Activated CD4-positive, alpha-beta T cell treated with anti-CD3 and anti-CD28 coated beads for 36 hours (primary cell): ENCODE data around the gene CES5A. TPM values are rescaled to one million over a fixed set of nuclear protein-coding genes. Genes with fewer than 3 reads are reported as not detected.
"Not testable (repeated sequence)": the region's sequence is repeated elsewhere in the genome, so short reads cannot be mapped to it uniquely, and the experiment has no call there.

Source experiments
- ATAC-seq: fragments of 200-7000 bp; cut with Tn5 transposase; one replicate; pipeline ENCODE4 v1.10.0; 2021; ENCODE audit warnings: mild to moderate bottlenecking, moderate library complexity
- CTCF ChIA-PET: fragments of 350-600 bp; sonication (Branson Sonifier 250); formaldehyde crosslinking; loops from one replicate; lab custom pipeline; 2021; ENCODE audit warnings: antibody characterized with exemption; lab: Charles Lee
- POLR2A ChIA-PET: fragments of 350-600 bp; sonication (Branson Sonifier 250); formaldehyde crosslinking; loops from one replicate; lab custom pipeline; 2021; ENCODE audit warnings: antibody characterized with exemption, inconsistent platforms; lab: Charles Lee
- DNase-seq: peaks from one replicate; pipeline ENCODE4 v3.0.0-alpha.2; 2020
- H3K27ac Mint-ChIP-seq: one replicate; pipeline ENCODE4 v1.8.0; 2021; ENCODE audit warnings: mixed read lengths
- H3K27me3 Mint-ChIP-seq: one replicate; pipeline ENCODE4 v1.8.0; 2021; ENCODE audit warnings: mixed read lengths
- H3K36me3 Mint-ChIP-seq: one replicate; pipeline ENCODE4 v1.8.0; 2021; ENCODE audit warnings: low read depth, mixed read lengths
- H3K4me1 Mint-ChIP-seq: one replicate; pipeline ENCODE4 v1.8.0; 2021; ENCODE audit warnings: mixed read lengths
- H3K4me3 Mint-ChIP-seq: one replicate; pipeline ENCODE4 v1.8.0; 2021; ENCODE audit warnings: mild to moderate bottlenecking, moderate library complexity, mixed read lengths
- H3K9me3 Mint-ChIP-seq: one replicate; pipeline ENCODE4 v1.8.0; 2021; ENCODE audit warnings: low read depth, mixed read lengths
- intact Hi-C, 2 experiments: fragments of 100-400 bp; cut with DNase I in 1 of 2; cut with micrococcal nuclease in 1 of 2; formaldehyde crosslinking; loops; one replicate each; pipeline versions ENCODE4 v1.14.2 to v1.15.1; 2022 to 2024; cut with DNase I, micrococcal nuclease
- total RNA-seq, 2 experiments: library from RNA; stranded (reverse); gene quantifications; one replicate each; pipeline ENCODE4 v1.2.3, GENCODE V29; 2021

CES5A gene
- total RNA-seq, 2 experiments from 2014 or later: not detected

GRCh38 chr16:55872130-55872529 is 3.0 kb downstream of the CES5A start:
- ATAC-seq (no peak), DNase-seq (no peak)
- peaks cover 7% of the 10 kb centered on the region for H3K27me3 Mint-ChIP-seq
- POLR2A ChIA-PET: interaction anchor here (0.5 kb wide), 1 partner anchor 358 kb away, joined by 4 read pairs; no protein-coding TSS in a partner anchor
- H3K4me3 Mint-ChIP-seq: no peak overlapping the region
- CTCF ChIA-PET: interaction anchor here (0.6 kb wide), 1 partner anchor 354 kb away, joined by 3 read pairs; no protein-coding TSS in a partner anchor
- no peak overlapping the region for H3K27ac Mint-ChIP-seq
- no peaks in the 10 kb centered on the region for H3K9me3 Mint-ChIP-seq
- no peaks in the 10 kb centered on the region for H3K36me3 Mint-ChIP-seq
- H3K4me1 Mint-ChIP-seq: no peaks in the 10 kb centered on the region
- intact Hi-C loops: no loop called here

DNA sequence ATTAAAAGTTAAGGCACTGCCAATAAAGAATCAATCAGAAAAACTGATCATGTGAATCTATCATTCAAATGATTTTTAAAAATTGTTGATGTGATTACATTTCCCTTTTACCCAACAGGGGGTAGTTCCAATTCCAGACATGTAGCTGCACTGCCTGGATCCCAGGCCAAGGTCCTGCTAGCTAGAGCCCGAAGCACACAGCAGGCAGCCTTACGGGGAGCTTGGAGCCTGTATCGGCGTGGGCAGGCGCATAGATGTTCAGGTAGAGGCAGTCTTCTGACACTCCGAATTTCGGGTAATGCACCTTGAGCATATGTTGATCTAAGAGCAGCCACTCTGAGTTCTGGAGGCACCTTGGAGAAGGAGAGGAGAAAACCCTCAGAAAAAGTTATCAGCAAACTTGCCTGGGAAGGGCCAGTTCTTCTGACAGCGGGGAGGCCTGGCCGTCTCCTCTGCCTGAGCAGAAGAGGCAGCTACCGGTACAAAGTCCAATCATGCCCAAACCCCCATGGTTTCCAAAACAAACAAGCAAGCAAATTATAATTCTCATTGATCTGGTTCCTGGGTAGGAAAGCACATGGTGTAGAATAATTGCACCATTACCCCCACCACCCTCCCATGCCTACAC is 3.6 kb downstream of the CES5A start:
- ChIA-PET CTCF (no interaction called here), POLR2A (no interaction called here)
- Mint-ChIP-seq H3K27ac (no peak overlapping the region), H3K27me3 (peaks cover 7% of the 10 kb centered on the region), H3K4me3 (no peak overlapping the region), H3K36me3 (no peaks in the 10 kb centered on the region), H3K4me1 (no peaks in the 10 kb centered on the region), H3K9me3 (no peaks in the 10 kb centered on the region)
- ATAC-seq: no peak
- no peak for DNase-seq
- intact Hi-C loops: no loop called here

- no peak for DNase-seq
- no peaks in the 10 kb centered on the region for H3K9me3 Mint-ChIP-seq
- no peak for ATAC-seq
- H3K4me3 Mint-ChIP-seq: no peak overlapping the region
- ChIA-PET POLR2A (no interaction called here), CTCF (no interaction called here)
- no peaks in the 10 kb centered on the region for H3K36me3 Mint-ChIP-seq
- no peaks in the 10 kb centered on the region for H3K4me1 Mint-ChIP-seq
- no peak overlapping the region for H3K27ac Mint-ChIP-seq
- intact Hi-C loops: no loop called here
- peaks cover 6% of the 10 kb centered on the region for H3K27me3 Mint-ChIP-seq
Observed at GRCh38 chr16:55868980-55869379, 6.2 kb downstream of the CES5A start.

- ChIA-PET CTCF (no interaction called here), POLR2A (no interaction called here)
- H3K4me1 Mint-ChIP-seq: no peaks in the 10 kb centered on the region
- peaks cover 6% of the 10 kb centered on the region for H3K27me3 Mint-ChIP-seq
- DNase-seq (no peak), ATAC-seq (no peak)
- no peaks in the 10 kb centered on the region for H3K36me3 Mint-ChIP-seq
- no peak overlapping the region for H3K4me3 Mint-ChIP-seq
- intact Hi-C loops: no loop called here
- H3K27ac Mint-ChIP-seq: no peak overlapping the region
- no peaks in the 10 kb centered on the region for H3K9me3 Mint-ChIP-seq
Observed at GRCh38 chr16:55868137-55868536, 7.0 kb downstream of the CES5A start.

DNA sequence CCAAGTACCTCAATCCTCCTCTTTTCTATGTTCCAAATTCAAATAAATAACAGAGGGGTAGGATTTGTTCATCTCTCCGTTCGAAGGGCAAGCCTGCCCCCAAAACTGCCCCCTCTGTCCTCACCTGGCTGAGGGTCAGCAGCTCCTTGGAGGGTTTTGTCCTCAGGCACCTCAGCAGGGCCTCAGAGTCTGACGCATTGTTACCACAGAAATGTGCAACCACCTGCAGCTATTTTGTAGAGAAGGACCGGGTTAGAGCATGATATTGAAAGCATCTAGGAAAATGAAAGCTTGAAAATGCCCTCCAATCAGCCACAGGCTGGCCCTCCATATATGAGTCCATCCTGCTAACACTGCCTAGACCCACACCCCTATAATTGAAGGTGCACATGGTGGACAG is 13.9 kb downstream of the CES5A start:
- intact Hi-C loops: no loop called here
- Mint-ChIP-seq H3K9me3 (no peaks in the 10 kb centered on the region), H3K27ac (no peak overlapping the region), H3K27me3 (peaks cover 8% of the 10 kb centered on the region), H3K36me3 (no peaks in the 10 kb centered on the region), H3K4me1 (no peaks in the 10 kb centered on the region), H3K4me3 (no peak overlapping the region)
- DNase-seq (no peak), ATAC-seq (no peak)
- ChIA-PET POLR2A (no interaction called here), CTCF (interaction anchor here (0.6 to 1.0 kb wide), 2 partner anchors 83 to 689 kb away, joined by 3 to 4 read pairs; no protein-coding TSS in a partner anchor)

DNA sequence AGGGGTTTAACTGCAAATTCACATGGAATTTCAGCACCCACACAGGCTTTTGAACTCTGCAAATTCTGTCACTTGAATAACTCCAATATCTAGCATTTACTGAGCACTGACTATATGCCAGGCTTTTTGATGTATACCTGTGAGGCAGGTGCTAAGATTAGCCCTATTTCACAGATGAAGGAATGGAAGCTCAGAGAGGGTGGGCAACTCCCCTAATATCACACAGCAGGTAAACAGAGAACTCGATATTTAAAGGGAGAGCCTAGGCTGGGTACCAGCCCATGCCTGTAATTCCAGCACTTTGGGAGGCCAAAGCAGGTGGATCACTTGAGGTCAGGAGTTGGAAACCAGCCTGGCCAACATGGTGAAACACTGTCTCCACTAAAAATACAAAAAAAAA is 17.5 kb downstream of the CES5A start:
- H3K36me3 Mint-ChIP-seq, H3K27ac Mint-ChIP-seq, H3K9me3 Mint-ChIP-seq, intact Hi-C loops, DNase-seq, H3K4me3 Mint-ChIP-seq, ATAC-seq, POLR2A ChIA-PET, H3K4me1 Mint-ChIP-seq: not testable (repeated sequence)
- H3K27me3 Mint-ChIP-seq: peaks cover 16% of the 10 kb centered on the region
- CTCF ChIA-PET: interaction anchor here (0.7 kb wide), 1 partner anchor 85 kb away, joined by 3 read pairs; no protein-coding TSS in a partner anchor

DNA sequence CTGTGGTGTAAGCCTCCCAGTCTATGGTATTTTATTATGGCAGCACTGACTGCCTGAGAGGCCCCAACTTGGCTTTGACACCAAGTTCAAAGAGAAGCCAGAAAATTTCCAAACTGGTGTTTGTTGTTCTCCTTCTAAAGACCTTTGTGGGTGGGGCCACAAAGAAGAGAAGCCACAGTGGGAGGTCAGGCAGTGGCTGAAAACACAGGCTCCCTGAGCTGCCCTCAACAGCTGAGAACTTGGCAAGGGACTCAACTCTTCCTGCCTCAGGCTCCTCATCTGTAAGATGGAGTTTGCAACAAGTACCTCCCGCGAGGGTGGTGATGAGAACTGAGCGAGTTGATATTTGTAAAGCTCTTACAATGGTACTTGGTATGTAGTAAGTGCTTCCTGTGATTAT is 18.2 kb downstream of the CES5A start:
- Mint-ChIP-seq H3K9me3 (no peaks in the 10 kb centered on the region), H3K4me1 (no peaks in the 10 kb centered on the region), H3K4me3 (no peak overlapping the region), H3K27me3 (peaks cover 19% of the 10 kb centered on the region), H3K27ac (no peak overlapping the region), H3K36me3 (no peaks in the 10 kb centered on the region)
- no peak for ATAC-seq
- intact Hi-C loops: no loop called here
- no peak for DNase-seq
- ChIA-PET POLR2A (no interaction called here), CTCF (interaction anchor here (0.7 kb wide), 1 partner anchor 86 kb away, joined by 3 read pairs; no protein-coding TSS in a partner anchor)

GRCh38 chr16:55853114-55853513 is 22.1 kb downstream of the CES5A start:
- no peaks in the 10 kb centered on the region for H3K4me1 Mint-ChIP-seq
- CTCF ChIA-PET: no interaction called here
- ATAC-seq (no peak), DNase-seq (no peak)
- POLR2A ChIA-PET: no interaction called here
- no peak overlapping the region for H3K4me3 Mint-ChIP-seq
- H3K36me3 Mint-ChIP-seq: no peaks in the 10 kb centered on the region
- H3K27me3 Mint-ChIP-seq: peaks cover 17% of the 10 kb centered on the region
- no peaks in the 10 kb centered on the region for H3K9me3 Mint-ChIP-seq
- intact Hi-C loops: no loop called here
- H3K27ac Mint-ChIP-seq: no peak overlapping the region

DNA sequence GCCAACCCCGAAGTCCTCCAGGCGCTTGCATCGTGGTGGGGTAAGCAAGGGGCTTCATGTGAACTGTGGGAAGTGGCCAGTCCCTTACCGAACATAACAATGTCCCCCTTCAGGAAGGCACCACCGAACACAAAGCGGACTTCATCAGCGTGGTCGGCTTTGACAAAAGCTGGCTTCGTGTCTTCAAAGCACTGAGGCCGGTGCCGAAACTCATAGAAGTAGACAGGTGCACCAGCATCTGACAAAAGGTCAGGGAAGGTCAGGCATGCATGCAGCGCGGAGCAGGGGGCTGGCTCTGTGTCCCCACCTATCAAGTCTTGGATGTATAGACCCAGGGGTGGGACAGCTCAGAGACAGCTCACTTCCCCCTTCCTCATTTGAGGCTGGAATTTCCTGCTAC is 25.6 kb downstream of the CES5A start:
- no peaks in the 10 kb centered on the region for H3K36me3 Mint-ChIP-seq
- POLR2A ChIA-PET: no interaction called here
- no peaks in the 10 kb centered on the region for H3K9me3 Mint-ChIP-seq
- peaks cover 22% of the 10 kb centered on the region for H3K27me3 Mint-ChIP-seq
- no peak overlapping the region for H3K4me3 Mint-ChIP-seq
- H3K27ac Mint-ChIP-seq: no peak overlapping the region
- no peaks in the 10 kb centered on the region for H3K4me1 Mint-ChIP-seq
- CTCF ChIA-PET: interaction anchor here (1.5 kb wide), 1 partner anchor 385 kb away, joined by 4 read pairs; no protein-coding TSS in a partner anchor
- no peak for DNase-seq
- no peak for ATAC-seq
- intact Hi-C loops: loop anchor here in 1 of 2 experiments (10.0 kb wide), 1 partner anchor 305 kb away; no protein-coding TSS in a partner anchor

DNA sequence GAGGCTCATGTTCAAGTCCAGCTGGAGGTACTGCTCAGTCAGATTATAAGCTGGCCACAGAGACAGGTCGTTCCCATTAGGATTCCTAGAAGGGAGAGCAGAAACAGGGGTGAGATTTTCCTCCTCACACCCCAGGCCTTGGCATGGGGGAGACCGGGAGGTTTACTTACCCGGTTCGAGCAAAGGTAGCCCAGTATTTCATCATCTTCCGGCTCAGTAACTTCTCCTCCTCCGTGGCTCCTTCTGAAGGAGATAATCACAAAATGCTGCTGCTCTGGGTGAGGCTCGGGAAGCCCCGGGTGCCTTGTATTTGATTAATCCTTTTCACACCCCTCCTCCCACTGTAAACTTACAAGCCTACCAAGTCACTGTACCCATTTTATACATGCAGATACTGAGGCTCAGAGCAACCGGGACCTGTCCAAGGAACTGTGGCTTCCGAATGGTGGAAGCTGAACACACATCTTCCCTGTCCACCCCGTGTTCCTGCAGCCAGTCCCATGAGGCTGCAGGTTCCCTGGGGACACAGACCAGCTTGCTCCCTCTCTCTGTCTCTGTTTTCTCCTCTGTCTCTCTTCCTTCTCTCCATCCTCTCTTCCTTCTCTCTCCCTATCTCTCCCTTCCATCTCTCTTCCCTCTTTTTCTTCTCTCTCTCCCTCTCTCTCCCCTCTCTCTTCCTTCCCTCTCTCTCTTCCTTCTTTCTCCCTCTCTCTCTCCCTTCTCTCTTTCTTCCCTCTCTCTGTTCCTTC is 28.4 kb downstream of the CES5A start:
- ChIA-PET POLR2A (no interaction called here), CTCF (interaction anchor here (0.7 to 1.0 kb wide), 2 partner anchors 133 to 382 kb away, joined by 3 to 4 read pairs; no protein-coding TSS in a partner anchor)
- no peak overlapping the region for H3K4me3 Mint-ChIP-seq
- intact Hi-C loops: loop anchor here in 1 of 2 experiments (10.0 kb wide), 1 partner anchor 302 kb away; no protein-coding TSS in a partner anchor
- no peaks in the 10 kb centered on the region for H3K4me1 Mint-ChIP-seq
- ATAC-seq: no peak
- no peak for DNase-seq
- H3K9me3 Mint-ChIP-seq: no peaks in the 10 kb centered on the region
- peaks cover 22% of the 10 kb centered on the region for H3K27me3 Mint-ChIP-seq
- H3K36me3 Mint-ChIP-seq: no peaks in the 10 kb centered on the region
- no peak overlapping the region for H3K27ac Mint-ChIP-seq

DNA sequence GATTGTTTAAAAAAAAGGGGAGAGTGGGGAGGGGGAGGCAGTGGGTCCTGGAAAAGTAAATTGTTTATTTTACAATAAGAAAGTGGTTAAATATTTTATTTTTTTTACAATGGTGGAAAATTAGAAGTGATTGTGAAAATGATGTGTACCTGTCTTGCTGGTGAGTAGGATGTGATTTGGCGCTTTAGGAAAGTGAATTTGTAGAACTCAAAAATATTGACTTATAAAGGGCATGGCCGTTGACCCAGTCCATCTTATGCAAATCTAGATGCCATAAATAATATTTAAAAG is 32.1 kb downstream of the CES5A start:
- CTCF ChIA-PET: no interaction called here
- intact Hi-C loops: loop anchor here (1.0 to 10.0 kb wide), 4 partner anchors 298 to 475 kb away; no protein-coding TSS in a partner anchor
- H3K27ac Mint-ChIP-seq: no peak overlapping the region
- peaks cover 17% of the 10 kb centered on the region for H3K27me3 Mint-ChIP-seq
- no peaks in the 10 kb centered on the region for H3K9me3 Mint-ChIP-seq
- H3K4me1 Mint-ChIP-seq: no peaks in the 10 kb centered on the region
- ATAC-seq (no peak), DNase-seq (no peak)
- no peak overlapping the region for H3K4me3 Mint-ChIP-seq
- POLR2A ChIA-PET: no interaction called here
- no peaks in the 10 kb centered on the region for H3K36me3 Mint-ChIP-seq
